HG02588 (cell line): ENCODE measurements around the gene BAMBI.

Source experiments
- ATAC-seq: cut with Tn5 transposase; IDR thresholded peaks from one replicate; pipeline ENCODE4 v1.9.1; 2021; ENCODE audit warnings: mild to moderate bottlenecking, moderate library complexity; ENCODE audit not compliant: unreplicated experiment

BAMBI gene

GRCh38 chr10:28704464-28705161 is 27.3 kb downstream of the BAMBI start:
- ATAC-seq, result no peak

DNA sequence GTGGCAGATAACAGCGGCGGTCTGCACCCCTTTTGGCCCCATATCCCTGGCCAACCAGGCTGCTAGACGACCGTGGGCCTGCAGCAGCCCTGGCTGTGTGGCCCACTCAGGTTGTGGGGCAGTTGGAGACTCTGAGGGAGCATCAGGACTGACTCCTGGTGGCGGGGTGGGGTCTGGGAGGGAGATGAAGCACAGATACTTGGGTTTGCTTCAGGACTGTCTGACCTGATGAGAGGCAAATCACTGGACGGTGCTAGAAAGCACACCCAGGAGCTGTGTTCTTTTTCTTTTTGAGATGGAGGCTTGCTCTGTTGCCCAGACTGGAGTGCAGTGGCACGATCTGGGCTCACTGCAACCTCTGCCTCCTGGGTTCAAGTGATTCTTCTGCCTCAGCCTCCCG is 28.2 kb downstream of the BAMBI start:
- ATAC-seq, result no peak

GRCh38 chr10:28709001-28709710 is 31.8 kb downstream of the BAMBI start:
- ATAC-seq, result no peak

DNA sequence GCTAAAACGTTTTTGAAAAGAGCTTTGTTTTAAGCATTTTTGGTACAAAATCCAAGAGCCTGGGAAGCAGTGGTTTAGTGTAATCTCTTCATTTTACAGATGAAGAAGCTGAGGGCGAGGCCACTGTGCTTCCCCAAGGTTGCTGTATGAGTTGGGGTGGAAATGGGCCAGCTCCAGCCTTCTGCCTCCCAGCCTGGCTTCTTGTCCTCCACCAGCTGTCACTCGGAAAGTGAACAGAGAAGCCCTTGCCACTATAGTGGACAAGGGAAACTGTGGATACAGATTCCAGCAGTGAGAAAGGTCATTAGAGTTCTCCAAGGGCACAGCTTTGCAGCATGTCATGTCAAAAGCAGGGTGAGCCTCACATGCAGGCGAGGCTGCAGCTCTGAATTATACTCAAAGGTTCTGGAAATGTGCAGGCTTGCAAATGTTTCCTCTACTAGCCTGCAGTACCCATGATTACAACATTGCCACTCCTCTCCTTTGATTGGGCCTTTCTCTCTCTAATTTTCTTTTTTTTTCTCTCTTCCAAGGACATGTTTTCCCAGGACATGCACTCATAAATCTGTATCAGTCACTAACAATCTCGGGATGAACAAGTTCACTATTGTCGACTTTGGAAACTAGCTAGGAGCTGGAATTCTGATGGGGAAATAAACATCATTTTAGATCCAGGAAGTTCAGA is 33.0 kb downstream of the BAMBI start:
- no peak for ATAC-seq

GRCh38 chr10:28711041-28711440 is 33.7 kb downstream of the BAMBI start:
- no peak for ATAC-seq

DNA sequence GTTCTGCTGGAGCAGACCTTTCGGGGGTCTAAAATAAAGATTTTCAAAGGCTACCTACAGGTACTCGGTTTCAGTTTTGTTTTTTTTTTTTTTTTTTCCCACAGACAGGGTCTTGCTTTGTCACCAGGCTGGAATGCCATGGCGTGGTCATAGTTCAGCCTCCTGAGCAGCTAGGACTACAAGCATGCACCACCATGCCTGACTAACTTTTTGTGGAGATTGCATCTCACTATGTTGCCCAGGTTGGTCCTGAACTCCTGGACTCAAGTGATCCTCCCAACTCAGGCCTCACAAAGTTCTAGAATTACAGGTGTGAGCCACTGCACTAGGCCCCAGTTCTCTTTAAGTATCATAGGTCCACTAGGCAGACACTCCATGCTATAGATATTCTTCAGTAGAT is 34.5 kb downstream of the BAMBI start:
- no peak for ATAC-seq

GRCh38 chr10:28713626-28714352 is 36.5 kb downstream of the BAMBI start:
- no peak for ATAC-seq

DNA sequence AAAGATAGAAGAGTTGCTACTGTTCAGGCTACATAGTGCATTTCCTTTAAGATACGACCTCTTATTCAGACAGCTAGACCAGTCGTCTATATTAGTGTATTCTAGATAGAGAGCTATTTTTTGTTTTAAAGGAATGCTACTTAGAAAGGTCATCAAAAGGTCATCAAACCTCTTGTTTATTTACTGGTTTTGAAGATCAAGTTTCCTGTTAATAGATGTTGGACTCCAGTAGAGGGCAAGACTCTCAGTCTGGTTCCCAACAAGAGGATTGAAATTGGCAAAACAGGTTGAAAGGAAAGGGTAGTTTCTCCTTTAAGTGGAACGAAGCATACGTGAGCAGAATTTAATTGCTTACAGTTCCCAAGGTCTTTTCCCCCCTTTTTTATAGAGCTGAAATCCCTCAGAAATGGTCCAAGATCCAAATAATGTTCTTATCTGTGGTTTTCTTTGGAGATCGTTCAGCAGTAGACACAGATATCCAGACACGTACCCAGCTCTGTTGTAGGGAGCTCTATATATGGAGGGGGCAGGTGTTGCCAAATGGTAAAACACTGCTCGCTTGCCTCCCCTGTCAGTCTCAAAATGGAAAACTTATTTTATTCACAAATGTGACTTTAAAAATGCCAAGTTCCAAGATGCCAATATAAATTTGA is 37.2 kb downstream of the BAMBI start:
- ATAC-seq, result no peak

DNA sequence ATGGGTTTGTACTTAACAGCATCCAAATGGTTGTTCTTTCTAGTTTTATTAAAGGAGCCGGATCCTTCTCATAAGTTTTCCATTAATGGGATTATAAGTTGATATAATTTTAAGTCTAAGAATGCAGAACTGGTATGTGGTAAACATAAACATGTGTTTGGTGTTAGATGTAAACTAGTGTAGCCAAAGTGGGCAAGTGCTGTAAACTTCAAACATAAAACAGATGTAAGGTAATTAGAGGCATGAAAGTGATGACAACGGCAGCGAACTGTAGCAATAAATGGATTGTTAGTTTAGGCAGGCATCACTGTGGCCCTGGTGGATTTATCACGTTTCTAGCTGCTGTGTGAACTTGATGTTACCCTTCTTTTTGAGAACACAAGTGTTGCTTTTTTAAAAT is 37.9 kb downstream of the BAMBI start:
- ATAC-seq, result no peak

- no peak for ATAC-seq
Measured at GRCh38 chr10:28715757-28716156, 38.4 kb downstream of the BAMBI start.

- no peak for ATAC-seq
Measured at GRCh38 chr10:28716748-28717147, 39.4 kb downstream of the BAMBI start.

DNA sequence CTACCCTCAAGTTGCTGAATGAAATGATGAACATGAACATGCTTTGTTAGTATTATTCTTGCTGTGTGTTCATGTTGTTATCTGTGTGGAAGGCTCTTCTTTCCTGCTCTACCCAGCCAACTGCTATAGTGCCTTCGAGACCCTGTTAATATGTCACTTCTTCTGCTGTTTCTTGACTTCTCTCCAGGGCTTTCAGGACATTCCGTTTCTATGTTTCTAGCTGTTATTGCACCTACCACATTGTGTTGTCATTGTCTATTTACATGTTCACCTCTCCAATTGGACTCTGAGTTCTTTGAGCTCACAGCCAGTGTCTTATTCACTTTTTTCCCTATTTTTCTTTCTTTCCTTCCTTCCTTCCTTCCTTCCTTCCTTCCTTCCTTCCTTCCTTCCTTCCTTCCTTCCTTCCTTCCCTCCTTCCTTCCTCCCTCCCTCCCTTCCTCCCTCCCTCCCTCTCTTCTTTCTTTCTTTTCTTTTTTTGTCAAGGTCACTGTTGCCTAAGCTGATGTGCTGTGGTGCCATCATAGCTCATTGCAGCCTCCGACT is 40.4 kb downstream of the BAMBI start:
- no peak for ATAC-seq

- ATAC-seq, result no peak
Measured at GRCh38 chr10:28719789-28720436, 42.6 kb downstream of the BAMBI start.

DNA sequence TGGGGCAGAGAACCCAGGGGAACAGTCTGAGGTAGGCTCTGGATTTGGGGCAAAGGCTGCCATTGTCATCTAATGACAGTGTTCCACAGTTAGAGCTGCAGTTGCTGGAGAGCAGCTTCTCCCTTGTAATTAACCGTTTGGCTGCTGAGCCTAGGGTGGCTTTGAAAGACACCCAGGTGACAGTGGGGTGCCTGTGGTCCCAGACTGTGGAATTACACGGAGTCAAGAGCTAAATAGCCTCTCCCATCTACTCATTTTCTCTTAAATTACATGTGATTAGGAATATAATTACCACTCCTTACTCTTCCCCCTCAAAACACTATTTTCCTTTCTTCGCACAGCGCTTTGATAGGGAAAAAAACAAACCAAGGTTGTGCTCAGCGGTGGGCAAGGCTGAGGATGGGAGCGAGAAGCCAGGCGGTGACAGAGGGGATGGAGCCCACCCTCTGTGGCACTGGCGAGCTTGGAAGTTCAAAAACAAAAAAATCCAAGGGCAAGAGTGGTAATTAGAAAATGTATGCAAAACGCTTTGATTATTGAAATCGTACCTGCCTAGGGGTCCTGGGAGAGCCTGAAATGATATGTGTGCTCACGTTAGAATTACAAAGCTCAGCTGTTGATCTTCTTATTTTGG is 44.1 kb downstream of the BAMBI start:
- no peak for ATAC-seq

- ATAC-seq, result no peak
Measured at GRCh38 chr10:28722065-28722803, 44.9 kb downstream of the BAMBI start.

- ATAC-seq, result no peak
Measured at GRCh38 chr10:28728366-28728765, 51.0 kb downstream of the BAMBI start.

- ATAC-seq, result no peak
Measured at GRCh38 chr10:28730031-28730778, 52.9 kb downstream of the BAMBI start.

GRCh38 chr10:28732091-28732490 is 54.8 kb downstream of the BAMBI start:
- no peak for ATAC-seq
